ENCODE results near the gene SNRPD1.
"Not testable (repeated sequence)": the region's sequence is repeated elsewhere in the genome, so short reads cannot be mapped to it uniquely, and the experiment has no call there.

Gene SNRPD1

DNA sequence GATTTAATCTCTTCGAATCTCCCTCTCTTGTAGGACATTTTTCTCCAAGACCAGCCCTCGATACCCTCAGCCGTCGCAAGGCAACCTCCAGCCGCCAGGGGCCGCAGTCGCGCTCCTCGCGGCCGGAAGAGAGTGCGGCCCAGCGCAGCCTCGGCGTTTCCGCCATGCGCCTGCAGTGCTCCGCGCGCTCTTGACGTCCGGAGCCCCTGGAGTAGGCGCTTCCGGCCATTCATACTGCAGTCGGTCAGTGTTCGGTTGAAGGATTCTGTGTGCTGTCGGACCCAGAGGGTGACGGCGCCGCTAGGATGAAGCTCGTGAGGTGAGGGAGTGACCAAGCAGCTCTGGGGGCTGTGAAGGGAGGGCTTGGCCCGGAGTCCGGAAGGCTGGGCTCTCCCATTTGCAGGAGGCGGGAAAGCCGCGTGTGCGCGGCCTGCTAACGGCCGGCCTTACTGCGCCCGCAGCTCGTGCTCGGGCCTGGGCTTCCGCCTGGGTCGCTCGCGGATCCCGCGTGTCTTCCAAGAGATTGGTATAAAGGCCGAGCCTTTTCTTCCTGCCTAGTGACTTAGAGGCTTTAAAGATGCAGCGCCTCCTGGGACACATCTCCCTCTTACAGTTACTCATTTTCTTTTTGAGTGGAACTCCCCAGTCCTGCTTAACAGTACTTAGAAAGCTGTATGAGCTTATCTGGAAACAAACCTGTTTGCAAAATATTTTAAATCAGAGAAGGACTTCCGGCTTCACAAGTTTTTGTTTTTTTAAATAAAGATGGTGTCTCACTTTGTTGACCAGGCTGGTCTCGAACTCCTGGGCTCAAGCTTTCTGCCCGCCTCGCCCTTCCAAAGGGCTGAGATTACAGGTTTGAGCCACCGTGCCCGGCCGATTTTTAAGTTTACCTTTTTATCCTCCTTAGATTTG lies at the start of gene SNRPD1:
TSS of gene SNRPD1 (plus strand) at position 190 of the 915 bp plus-strand sequence. CDS start at position 306, 116 bp downstream.
- DNase-seq, result peak; percentile 88

DNA sequence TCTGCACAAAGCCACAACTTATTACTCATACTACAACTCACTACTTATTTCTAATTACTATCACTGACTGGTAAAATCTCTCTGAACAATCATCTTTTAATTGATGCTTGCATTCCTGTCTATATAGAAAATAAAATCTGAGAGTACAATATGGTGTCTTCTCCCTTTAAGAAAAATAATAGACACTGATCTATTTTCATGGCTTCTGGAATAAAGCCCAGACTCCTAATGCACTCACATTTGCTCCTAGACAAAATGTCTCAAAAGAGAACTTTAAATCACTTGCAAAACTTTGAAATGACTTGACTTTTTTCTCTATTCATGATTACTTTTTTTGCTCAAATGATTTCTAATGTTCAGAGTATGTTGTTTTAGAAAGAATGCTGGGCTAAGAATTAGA lies 40.3 kb upstream of the SNRPD1 start:
- peak; percentile 13 for DNase-seq

GRCh38 chr18:21575656-21576055 lies 36.5 kb upstream of the SNRPD1 start:
- no peak for DNase-seq

GRCh38 chr18:21584391-21584790 lies 27.7 kb upstream of the SNRPD1 start:
- no peak for DNase-seq

GRCh38 chr18:21592361-21592760 lies 19.8 kb upstream of the SNRPD1 start:
- not testable (repeated sequence) for DNase-seq

DNA sequence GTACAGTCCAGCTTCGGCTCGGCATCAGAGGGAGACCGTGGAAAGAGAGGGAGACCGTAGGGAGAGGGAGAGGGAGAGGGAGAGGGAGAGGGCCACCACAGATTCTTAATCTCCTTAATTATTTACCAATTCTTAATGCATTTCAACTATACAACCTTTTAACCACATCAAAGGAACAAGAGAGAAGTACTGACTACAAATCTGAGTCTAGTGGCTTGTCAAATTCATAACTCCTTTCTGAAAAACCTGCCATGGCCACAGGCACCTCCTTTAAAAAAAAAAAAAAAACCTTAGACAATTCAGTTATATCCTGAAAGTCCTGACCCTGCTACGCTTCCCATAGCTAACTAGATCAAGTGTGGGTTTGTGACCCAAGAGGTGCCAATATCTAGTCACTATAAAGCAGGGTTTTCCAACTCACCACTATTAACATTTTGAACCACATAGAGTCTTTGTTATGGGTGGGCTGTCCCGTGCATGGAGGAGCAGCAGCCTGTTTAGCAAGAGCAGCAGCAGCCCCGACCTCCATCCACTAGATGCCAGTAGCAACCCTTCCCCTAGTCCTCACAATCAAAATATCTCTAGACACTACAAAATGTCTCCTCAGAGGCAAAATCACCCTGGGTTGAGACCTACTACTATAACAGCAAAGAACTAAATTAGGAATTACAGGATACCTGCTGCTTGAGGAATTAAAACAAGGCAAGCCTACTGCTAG lies 18.4 kb upstream of the SNRPD1 start:
- DNase-seq, result no peak

DNA sequence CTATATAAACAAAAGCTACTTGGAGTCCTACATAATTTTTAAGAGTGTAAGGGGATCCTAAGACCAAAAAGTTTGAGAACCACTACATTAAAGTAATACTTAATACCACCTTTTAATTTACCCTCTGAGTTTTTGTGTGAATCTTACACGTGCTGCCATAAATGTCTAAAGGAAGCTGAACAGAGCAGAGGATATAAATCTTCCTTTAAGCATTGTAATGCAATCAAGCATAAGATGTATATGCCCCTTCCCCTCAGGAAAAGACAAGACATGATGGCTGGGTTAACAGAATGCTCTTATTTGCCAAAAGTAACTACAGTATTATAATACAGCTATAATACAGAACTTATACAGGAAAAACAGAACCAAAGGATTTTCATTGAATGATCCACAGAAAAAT lies 14.5 kb upstream of the SNRPD1 start:
- no peak for DNase-seq

DNA sequence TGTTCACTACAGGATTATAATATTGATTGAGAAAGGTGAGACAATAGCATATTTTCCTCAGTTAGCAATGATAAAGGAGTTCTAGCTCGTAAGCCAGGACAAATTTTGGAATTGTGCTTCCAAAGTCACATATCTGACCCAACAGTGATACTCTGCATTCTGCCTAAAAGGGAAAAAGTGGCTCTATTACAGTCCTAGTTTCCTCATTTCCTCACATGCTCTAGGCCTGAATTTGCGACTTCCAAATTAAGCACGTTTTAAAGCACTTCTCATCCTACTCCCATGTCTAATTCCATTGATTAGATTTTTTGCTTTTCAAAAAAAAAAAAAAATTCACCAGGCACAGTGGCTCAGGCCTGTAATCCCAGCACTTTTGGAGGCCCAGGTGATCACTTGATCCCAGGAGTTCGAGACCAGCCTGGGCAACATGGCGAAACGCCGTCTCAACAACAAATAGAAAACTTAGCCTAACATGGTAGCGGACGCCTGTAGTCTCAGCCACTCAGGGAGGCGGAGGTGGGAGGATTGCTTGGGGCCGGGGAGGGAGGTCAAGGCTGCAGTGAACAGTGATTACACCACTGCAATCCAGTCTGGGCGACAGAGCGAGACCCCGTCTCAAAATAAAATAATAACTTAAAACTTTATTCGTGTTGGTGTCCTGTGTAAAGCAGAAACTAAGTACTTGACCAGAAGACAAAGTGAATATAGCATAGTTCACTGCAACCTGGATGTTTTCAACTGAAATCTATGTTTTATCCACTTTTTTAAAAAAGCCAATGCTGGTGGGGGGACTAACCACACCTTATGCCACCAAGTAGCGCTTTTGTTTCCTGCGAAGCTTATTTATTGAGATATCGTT lies 13.2 kb upstream of the SNRPD1 start:
- no peak for DNase-seq

DNA sequence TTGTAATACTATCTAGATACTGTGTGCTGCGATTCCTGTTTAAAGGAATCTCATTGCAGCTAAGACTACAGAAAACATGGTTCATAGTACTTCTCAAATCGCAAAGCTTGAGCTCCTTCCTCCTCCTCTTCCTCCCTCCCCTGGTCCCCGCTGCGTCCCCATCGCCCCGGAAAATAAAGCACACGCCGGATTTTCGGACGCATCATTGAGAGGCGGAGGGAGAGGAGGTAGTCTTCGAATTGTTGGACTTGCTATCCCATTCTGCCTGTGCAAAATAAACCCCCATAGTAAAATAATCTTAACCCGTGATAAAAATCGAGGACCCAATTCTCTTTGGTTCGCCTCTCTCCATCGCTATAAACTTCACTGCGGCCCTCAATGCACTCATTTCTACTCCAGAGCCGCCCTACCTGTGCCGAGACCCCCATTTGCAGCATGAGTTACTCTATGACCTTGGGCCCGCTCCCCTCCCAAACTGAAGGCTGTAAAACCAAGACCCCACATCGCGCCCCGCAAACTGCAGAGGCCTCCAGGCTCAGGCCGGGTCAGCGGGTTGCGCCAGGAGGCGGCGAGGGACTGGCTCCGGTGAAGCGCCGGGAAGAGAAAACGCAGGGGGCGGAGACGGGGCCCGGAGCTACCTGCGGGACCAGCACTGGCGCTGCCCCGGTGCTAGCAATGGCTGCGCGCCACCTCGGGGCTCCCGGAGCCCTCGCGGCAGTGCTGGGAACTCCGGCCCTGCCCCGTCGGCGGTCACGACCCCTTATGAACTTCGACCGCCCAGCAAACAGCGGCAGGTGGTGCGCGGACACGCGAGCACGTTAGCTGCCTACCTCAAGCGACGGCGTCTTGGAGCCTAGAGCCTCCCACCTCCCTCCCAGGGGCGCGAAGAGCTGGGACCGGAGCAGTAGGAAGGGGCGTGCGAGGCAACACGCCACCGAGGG lies 12.3 kb upstream of the SNRPD1 start:
- no peak for DNase-seq

GRCh38 chr18:21600526-21601410 lies 11.3 kb upstream of the SNRPD1 start, which contains the start of gene ESCO1:
TSS of gene ESCO1 (minus strand) at chr18:21600704. CDS start at chr18:21574843, 25,861 bp downstream.
- peak; percentile 98 for DNase-seq

GRCh38 chr18:21602299-21602587 lies 9.9 kb upstream of the SNRPD1 start:
- DNase-seq, result no peak

- no peak for DNase-seq
Observed at GRCh38 chr18:21604671-21605070, 7.4 kb upstream of the SNRPD1 start.

GRCh38 chr18:21605213-21605612 lies 6.9 kb upstream of the SNRPD1 start:
- no peak for DNase-seq

DNA sequence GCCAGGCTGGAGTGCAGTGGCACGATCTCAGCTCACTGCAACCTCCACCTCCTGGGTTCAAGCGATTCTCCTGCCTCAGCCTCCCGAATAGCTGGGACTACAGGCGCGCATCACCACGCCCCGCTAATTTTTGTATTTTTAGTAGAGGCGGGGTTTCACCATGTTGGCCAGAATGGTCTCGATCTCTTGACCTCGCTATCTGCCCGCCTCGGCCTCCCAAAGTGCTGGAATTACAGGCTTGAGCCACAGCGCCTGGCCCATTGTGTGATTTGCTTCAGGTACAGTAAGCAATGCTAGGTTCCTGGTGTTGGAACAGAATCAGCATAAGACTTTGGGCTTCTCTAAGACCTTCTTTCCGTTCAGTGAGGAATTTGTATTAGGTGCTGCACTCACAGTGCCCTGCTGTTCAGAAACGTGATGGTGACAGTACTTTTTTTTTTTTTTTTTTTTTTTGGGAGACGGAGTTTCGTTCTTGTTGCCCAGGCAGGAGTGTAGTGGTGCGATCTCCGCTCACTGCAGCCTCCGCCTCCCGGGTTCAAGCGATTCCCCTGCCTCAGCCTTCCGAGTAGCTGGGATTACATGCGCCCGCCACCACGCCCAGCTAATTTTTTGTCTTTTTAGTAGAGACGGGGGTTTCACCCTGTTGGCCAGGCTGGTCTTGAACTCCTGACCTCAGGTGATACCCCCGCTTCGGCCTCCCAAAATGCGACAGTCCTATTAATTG lies 551 bp upstream of the SNRPD1 start:
- not testable (repeated sequence) for DNase-seq

DNA sequence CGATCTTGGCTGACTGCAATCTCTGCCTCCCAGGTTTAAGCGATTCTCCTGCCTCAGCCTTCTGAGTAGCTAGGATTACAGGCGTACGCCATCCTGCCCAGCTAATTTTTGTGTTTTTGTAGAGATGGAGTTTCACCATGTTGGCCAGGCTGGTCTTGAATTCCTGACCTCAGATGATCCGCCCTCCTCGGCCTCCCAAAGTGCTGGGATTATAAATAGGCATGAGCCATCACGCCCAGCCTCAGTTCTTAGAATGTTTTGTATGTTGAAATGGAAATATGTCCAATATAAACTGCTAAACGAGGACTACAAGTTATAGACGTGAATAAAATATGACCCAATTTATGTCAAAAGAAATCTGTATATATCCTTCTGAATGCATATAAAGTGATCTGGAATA lies 9.5 kb downstream of the SNRPD1 start:
- not testable (repeated sequence) for DNase-seq

- no peak for DNase-seq
Observed at GRCh38 chr18:21629089-21629832, 17.1 kb downstream of the SNRPD1 start.

- DNase-seq, result no peak
Observed at GRCh38 chr18:21632393-21632792, 20.3 kb downstream of the SNRPD1 start.

GRCh38 chr18:21634588-21635199 lies 22.6 kb downstream of the SNRPD1 start:
- no peak for DNase-seq

- peak; percentile 7 for DNase-seq
Observed at GRCh38 chr18:21636769-21637168, 24.7 kb downstream of the SNRPD1 start.
